ENCODE measurements around the gene UMODL1.

UMODL1 gene

DNA sequence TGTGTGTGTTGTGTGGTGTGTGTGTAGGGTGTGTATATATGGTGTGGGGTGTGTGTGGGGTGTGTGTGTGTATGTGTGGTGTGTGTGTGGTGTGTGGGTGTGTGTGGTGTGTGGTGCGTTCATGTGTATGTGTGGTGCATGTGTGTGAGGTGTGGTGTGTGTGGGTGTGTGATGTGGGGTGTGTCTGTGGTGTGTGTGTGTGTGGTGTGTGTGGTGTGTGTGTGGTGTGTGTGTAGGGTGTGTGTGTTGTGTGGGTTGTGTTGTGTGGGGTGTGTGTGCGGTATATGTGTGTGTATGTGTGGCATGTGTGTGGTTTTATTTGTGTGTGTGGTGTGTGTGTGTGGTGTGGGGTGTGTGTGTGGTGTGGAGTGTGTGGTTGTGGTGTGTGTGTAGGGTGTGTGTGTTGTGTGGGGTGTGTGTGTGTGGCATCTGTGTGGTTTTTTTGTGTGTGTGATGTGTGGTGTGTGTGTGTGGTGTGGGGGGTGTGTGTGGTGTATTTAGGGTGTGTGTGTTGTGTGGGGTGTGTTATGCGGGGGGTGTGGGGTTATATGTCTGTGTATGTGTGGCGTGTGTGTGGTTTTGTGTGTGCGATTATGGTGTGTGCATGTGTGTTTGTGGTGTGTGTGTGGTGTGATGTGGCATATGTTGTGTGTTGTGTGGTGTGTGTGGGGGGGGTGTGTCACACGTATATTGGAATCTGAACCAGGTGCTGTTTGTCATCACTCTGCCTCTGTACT lies 43.9 kb upstream of the UMODL1 start (continued):
- TF ChIP-seq, protein P1, sequence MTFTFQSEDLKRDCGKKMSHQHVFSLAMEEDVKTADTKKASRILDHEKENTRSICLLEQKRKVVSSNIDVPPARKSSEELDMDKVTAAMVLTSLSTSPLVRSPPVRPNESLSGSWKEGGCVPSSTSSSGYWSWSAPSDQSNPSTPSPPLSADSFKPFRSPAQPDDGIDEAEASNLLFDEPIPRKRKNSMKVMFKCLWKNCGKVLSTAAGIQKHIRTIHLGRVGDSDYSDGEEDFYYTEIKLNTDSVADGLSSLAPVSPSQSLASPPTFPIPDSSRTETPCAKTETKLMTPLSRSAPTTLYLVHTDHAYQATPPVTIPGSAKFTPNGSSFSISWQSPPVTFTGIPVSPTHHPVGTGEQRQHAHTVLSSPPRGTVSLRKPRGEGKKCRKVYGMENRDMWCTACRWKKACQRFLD (tag by site-specific recombination; IDR thresholded peaks at IDR 0.05): peak; percentile 21; the same call in 1 of the 2 replicates
- TF ChIP-seq ZNF311 (tag by site-specific recombination; IDR thresholded peaks at IDR 0.05; ENCODE audit: borderline replicate concordance): 0 out of 2 replicates have a peak, but pooled peaks have one; percentile 24

DNA sequence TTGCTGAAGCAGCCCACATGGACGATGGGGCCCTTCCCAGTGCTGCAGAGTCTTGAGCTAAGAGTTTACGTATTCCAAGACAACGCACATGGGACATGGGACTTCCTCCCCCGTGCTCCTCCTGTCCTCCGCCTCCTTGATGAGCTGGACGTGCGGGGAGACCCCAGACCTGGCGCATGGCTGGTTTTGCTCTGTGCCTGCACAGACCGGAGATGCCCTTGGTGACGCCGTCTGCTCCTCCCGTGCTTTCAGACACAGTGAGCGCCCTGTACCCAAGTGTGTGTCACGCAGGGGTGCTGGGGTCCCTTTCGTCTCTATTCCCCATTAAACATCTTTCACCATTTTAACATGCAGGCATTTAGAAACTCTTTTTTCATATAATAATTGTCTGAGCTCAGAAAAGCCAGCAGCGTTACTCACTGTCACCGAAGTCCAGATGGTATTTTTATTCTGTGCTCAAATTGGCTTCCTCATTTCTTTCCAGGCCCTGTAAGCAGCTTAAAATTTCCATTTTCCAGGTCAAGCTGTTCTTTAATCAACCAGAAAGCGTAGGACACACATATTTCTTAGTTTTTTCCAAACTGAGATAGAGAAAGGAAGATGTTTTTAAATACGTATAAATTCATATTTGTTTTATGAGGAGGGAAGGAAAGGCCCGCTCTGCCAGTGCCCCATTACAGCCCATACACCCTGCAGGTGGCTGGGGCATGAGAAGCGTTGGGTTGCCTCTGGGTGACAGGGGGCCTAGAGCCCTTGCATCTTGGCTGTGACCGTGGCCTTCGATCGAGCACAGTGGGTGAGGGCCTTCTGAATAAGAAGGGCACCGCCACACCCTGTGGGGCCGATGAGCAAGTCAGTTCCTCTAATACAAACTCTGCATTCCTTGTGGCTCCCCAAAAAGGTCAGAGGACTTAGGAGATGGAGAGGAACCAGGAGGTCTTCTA lies 43.0 kb upstream of the UMODL1 start:
- Histone ChIP-seq H3K36me3 (ENCODE audit: control insufficient read depth in 2 of 2, insufficient read depth in 1 of 2, low read length in 2 of 2) (no peaks in the 10 kb centered on the region), H3K9me3 (ENCODE audit: control insufficient read depth, insufficient read depth, low read depth, low read length) (no peaks in the 10 kb centered on the region), H3K4me3 (ENCODE audit: low read depth, low read length) (no peak overlapping the region), H3K4me1 (ENCODE audit: control insufficient read depth, insufficient read depth, low read length) (no peaks in the 10 kb centered on the region), H3K27ac (ENCODE audit: extremely low read depth, low read depth, low read length) (no peak overlapping the region)
- ChIA-PET CTCF (interaction anchor here (0.6 kb wide), 1 partner anchor 27 kb away, joined by 3 read pairs; no protein-coding TSS in a partner anchor), POLR2A (interaction anchor here (0.6 kb wide), 1 partner anchor 981 kb away, joined by 3 read pairs; no protein-coding TSS in a partner anchor)
- TF ChIP-seq, protein P2, sequence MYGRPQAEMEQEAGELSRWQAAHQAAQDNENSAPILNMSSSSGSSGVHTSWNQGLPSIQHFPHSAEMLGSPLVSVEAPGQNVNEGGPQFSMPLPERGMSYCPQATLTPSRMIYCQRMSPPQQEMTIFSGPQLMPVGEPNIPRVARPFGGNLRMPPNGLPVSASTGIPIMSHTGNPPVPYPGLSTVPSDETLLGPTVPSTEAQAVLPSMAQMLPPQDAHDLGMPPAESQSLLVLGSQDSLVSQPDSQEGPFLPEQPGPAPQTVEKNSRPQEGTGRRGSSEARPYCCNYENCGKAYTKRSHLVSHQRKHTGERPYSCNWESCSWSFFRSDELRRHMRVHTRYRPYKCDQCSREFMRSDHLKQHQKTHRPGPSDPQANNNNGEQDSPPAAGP (tag by site-specific recombination; IDR thresholded peaks at IDR 0.05): no peak
- TF ChIP-seq ZNF175 (tag by site-specific recombination; IDR thresholded peaks at IDR 0.05) (no peak), ZNF239 (tag by site-specific recombination; IDR thresholded peaks at IDR 0.05) (no peak), ZFHX2 (tag by site-specific recombination; conservative IDR thresholded peaks at IDR 0.05) (no peak), ZNF391 (tag by site-specific recombination; IDR thresholded peaks at IDR 0.05; ENCODE audit: borderline replicate concordance, low read depth) (no peak), ZNF350 (tag by site-specific recombination; IDR thresholded peaks at IDR 0.05) (no peak), ZNF311 (tag by site-specific recombination; IDR thresholded peaks at IDR 0.05; ENCODE audit: borderline replicate concordance) (no peak)
- TF ChIP-seq, protein P3, sequence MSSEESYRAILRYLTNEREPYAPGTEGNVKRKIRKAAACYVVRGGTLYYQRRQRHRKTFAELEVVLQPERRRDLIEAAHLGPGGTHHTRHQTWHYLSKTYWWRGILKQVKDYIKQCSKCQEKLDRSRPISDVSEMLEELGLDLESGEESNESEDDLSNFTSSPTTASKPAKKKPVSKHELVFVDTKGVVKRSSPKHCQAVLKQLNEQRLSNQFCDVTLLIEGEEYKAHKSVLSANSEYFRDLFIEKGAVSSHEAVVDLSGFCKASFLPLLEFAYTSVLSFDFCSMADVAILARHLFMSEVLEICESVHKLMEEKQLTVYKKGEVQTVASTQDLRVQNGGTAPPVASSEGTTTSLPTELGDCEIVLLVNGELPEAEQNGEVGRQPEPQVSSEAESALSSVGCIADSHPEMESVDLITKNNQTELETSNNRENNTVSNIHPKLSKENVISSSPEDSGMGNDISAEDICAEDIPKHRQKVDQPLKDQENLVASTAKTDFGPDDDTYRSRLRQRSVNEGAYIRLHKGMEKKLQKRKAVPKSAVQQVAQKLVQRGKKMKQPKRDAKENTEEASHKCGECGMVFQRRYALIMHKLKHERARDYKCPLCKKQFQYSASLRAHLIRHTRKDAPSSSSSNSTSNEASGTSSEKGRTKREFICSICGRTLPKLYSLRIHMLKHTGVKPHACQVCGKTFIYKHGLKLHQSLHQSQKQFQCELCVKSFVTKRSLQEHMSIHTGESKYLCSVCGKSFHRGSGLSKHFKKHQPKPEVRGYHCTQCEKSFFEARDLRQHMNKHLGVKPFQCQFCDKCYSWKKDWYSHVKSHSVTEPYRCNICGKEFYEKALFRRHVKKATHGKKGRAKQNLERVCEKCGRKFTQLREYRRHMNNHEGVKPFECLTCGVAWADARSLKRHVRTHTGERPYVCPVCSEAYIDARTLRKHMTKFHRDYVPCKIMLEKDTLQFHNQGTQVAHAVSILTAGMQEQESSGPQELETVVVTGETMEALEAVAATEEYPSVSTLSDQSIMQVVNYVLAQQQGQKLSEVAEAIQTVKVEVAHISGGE (tag by site-specific recombination; conservative IDR thresholded peaks at IDR 0.05; ENCODE audit: low read depth): no peak

DNA sequence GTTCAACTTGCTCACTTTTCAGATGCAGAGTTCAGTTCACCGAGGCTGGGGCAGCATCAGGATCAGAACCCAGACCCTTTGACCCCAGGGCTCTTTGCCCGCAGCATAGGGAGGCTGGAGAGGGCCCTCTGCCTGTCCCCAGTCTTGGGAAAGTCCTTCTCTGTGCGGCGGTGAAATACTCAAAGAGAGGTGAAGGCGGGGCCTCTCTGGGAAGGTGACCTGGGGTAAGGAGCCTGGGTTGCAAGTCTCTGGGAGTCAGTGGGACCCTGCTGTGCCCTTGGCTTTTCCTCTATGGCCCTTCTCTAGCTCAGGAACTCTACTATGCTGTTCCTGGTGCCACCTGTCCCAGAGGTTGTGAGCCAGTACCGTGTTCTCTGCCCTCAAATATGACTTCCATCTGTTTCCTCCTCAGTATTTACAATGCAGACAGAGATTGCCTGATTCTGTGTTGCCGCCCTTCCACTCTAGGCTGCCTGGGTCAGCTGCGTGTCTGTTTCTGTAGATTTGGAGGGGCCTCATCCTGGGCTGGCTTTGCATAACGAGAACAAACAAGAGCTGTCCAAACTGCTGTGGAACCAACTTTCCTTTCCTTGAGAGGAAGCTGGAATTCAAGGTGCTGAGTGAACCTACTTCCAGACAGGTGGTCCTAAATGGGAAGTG lies 42.2 kb upstream of the UMODL1 start:
- no peak overlapping the region for H3K27ac ChIP-seq (ENCODE audit: extremely low read depth, low read depth, low read length)
- no peaks in the 10 kb centered on the region for H3K4me1 ChIP-seq (ENCODE audit: control insufficient read depth, insufficient read depth, low read length)
- CTCF ChIA-PET: no interaction called here
- H3K4me3 ChIP-seq (ENCODE audit: low read depth, low read length): no peak overlapping the region
- no peaks in the 10 kb centered on the region for H3K36me3 ChIP-seq (ENCODE audit: control insufficient read depth in 2 of 2, insufficient read depth in 1 of 2, low read length in 2 of 2)
- POLR2A ChIA-PET: interaction anchor here (0.6 kb wide), 1 partner anchor 980 kb away, joined by 3 read pairs; no protein-coding TSS in a partner anchor
- no peaks in the 10 kb centered on the region for H3K9me3 ChIP-seq (ENCODE audit: control insufficient read depth, insufficient read depth, low read depth, low read length)
- TF ChIP-seq ZNF624 (tag by site-specific recombination; IDR thresholded peaks at IDR 0.05): no peak
- TF ChIP-seq, protein P4, sequence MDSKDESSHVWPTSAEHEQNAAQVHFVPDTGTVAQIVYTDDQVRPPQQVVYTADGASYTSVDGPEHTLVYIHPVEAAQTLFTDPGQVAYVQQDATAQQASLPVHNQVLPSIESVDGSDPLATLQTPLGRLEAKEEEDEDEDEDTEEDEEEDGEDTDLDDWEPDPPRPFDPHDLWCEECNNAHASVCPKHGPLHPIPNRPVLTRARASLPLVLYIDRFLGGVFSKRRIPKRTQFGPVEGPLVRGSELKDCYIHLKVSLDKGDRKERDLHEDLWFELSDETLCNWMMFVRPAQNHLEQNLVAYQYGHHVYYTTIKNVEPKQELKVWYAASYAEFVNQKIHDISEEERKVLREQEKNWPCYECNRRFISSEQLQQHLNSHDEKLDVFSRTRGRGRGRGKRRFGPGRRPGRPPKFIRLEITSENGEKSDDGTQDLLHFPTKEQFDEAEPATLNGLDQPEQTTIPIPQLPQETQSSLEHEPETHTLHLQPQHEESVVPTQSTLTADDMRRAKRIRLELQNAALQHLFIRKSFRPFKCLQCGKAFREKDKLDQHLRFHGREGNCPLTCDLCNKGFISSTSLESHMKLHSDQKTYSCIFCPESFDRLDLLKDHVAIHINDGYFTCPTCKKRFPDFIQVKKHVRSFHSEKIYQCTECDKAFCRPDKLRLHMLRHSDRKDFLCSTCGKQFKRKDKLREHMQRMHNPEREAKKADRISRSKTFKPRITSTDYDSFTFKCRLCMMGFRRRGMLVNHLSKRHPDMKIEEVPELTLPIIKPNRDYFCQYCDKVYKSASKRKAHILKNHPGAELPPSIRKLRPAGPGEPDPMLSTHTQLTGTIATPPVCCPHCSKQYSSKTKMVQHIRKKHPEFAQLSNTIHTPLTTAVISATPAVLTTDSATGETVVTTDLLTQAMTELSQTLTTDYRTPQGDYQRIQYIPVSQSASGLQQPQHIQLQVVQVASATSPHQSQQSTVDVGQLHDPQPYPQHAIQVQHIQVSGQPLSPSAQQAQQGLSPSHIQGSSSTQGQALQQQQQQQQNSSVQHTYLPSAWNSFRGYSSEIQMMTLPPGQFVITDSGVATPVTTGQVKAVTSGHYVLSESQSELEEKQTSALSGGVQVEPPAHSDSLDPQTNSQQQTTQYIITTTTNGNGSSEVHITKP (tag by site-specific recombination; IDR thresholded peaks at IDR 0.05): no peak
- TF ChIP-seq, protein P5, sequence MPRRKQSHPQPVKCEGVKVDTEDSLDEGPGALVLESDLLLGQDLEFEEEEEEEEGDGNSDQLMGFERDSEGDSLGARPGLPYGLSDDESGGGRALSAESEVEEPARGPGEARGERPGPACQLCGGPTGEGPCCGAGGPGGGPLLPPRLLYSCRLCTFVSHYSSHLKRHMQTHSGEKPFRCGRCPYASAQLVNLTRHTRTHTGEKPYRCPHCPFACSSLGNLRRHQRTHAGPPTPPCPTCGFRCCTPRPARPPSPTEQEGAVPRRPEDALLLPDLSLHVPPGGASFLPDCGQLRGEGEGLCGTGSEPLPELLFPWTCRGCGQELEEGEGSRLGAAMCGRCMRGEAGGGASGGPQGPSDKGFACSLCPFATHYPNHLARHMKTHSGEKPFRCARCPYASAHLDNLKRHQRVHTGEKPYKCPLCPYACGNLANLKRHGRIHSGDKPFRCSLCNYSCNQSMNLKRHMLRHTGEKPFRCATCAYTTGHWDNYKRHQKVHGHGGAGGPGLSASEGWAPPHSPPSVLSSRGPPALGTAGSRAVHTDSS (tag by site-specific recombination; IDR thresholded peaks at IDR 0.05): no peak
- TF ChIP-seq, protein P6, sequence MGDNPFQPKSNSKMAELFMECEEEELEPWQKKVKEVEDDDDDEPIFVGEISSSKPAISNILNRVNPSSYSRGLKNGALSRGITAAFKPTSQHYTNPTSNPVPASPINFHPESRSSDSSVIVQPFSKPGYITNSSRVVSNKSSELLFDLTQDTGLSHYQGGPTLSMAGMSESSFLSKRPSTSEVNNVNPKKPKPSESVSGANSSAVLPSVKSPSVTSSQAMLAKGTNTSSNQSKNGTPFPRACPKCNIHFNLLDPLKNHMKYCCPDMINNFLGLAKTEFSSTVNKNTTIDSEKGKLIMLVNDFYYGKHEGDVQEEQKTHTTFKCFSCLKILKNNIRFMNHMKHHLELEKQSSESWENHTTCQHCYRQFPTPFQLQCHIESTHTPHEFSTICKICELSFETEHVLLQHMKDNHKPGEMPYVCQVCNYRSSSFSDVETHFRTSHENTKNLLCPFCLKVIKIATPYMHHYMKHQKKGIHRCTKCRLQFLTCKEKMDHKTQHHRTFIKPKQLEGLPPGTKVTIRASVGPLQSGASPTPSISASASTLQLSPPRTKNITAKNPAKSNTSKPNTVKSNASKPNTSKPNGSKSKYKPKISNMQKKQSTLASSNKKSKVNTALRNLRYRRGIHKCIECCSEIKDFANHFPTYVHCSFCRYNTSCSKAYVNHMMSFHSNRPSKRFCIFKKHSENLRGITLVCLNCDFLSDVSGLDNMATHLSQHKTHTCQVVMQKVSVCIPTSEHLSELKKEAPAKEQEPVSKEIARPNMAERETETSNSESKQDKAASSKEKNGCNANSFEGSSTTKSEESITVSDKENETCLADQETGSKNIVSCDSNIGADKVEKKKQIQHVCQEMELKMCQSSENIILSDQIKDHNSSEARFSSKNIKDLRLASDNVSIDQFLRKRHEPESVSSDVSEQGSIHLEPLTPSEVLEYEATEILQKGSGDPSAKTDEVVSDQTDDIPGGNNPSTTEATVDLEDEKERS (tag by site-specific recombination; IDR thresholded peaks at IDR 0.05): no peak

Data from HEK293 (cell line).